HG03196 (cell line): Measurements from ENCODE around the gene NMUR1.

Experiments
- ATAC-seq: cut with Tn5 transposase; IDR thresholded peaks from one replicate; pipeline ENCODE4 v1.9.1; 2021; ENCODE audit not compliant: unreplicated experiment

The NMUR1 gene

GRCh38 chr2:231554327-231554726, 24.1 kb upstream of the NMUR1 start:
- no peak for ATAC-seq

- no peak for ATAC-seq
Measured at GRCh38 chr2:231552752-231553151, 22.5 kb upstream of the NMUR1 start.

GRCh38 chr2:231549446-231550239, 19.4 kb upstream of the NMUR1 start:
- no peak for ATAC-seq

GRCh38 chr2:231548752-231549151, 18.5 kb upstream of the NMUR1 start:
- no peak for ATAC-seq

- ATAC-seq = no peak
Measured at GRCh38 chr2:231547315-231548110, 17.3 kb upstream of the NMUR1 start.

- ATAC-seq = peak; percentile 3
Measured at GRCh38 chr2:231546014-231546715, 15.9 kb upstream of the NMUR1 start.

- ATAC-seq = peak; percentile 98
Measured at GRCh38 chr2:231545105-231545902, 15.1 kb upstream of the NMUR1 start.

- ATAC-seq = no peak
Measured at GRCh38 chr2:231542136-231542535, 11.9 kb upstream of the NMUR1 start.

GRCh38 chr2:231541645-231542044, 11.4 kb upstream of the NMUR1 start:
- no peak for ATAC-seq

GRCh38 chr2:231539991-231540390, 9.7 kb upstream of the NMUR1 start:
- no peak for ATAC-seq

GRCh38 chr2:231535961-231536360, 5.7 kb upstream of the NMUR1 start:
- no peak for ATAC-seq

GRCh38 chr2:231533777-231534125, 3.5 kb upstream of the NMUR1 start:
- no peak for ATAC-seq

- ATAC-seq = no peak
Measured at GRCh38 chr2:231533086-231533776, 3.0 kb upstream of the NMUR1 start.

- no peak for ATAC-seq
Measured at GRCh38 chr2:231532756-231533035, 2.5 kb upstream of the NMUR1 start.

GRCh38 chr2:231531883-231532755, 1.9 kb upstream of the NMUR1 start:
- ATAC-seq = no peak

GRCh38 chr2:231531466-231531865, 1.2 kb upstream of the NMUR1 start:
- ATAC-seq = no peak

GRCh38 chr2:231528636-231529030, 1.6 kb downstream of the NMUR1 start:
- ATAC-seq = no peak

GRCh38 chr2:231527955-231528635, 2.1 kb downstream of the NMUR1 start:
- no peak for ATAC-seq

GRCh38 chr2:231527091-231527395, 3.2 kb downstream of the NMUR1 start:
- ATAC-seq = no peak
